H1 (cell line): ENCODE data around the gene THBD.

Experiments used
- CREB1 ChIP-seq: IDR thresholded peaks from 2 replicates; pipeline ENCODE4 v1.6.1; 2012; ENCODE audit warnings: inconsistent platforms
- CTCF ChIP-seq, 3 experiments: IDR thresholded peaks; 1 replicate in 2 of 3; 2 replicates in 1 of 3; pipeline versions ENCODE4 v1.5.1 to v1.6.1; 2011; ENCODE audit warnings: low read length in 3 of 3, mild to moderate bottlenecking in 3 of 3, inconsistent platforms in 2 of 3, low read depth in 1 of 3, moderate library complexity in 1 of 3; ENCODE audit not compliant: insufficient read depth in 1 of 3; ENCODE audit errors: control extremely low read depth in 1 of 3
- EZH2 ChIP-seq: fragments of 200-600 bp; sonication (generic); IDR thresholded peaks from 2 replicates; pipeline ENCODE4 v1.7.1; 2012; ENCODE audit warnings: low read depth, mild to moderate bottlenecking, moderate library complexity, low read length, inconsistent platforms; ENCODE audit not compliant: severe bottlenecking
- JUN ChIP-seq: IDR thresholded peaks from 2 replicates; pipeline ENCODE4 v1.6.1; 2011; ENCODE audit warnings: low read depth, mild to moderate bottlenecking, improper control_type of control experiment, low read length
- KDM4A ChIP-seq: IDR thresholded peaks from one replicate; pipeline ENCODE4 v1.7.1; 2012; ENCODE audit warnings: low read depth, mild to moderate bottlenecking, moderate library complexity, low read length, inconsistent platforms; ENCODE audit not compliant: severe bottlenecking
- KDM5A ChIP-seq: fragments of 200-600 bp; IDR thresholded peaks from 2 replicates; pipeline ENCODE4 v1.7.1; 2012; ENCODE audit warnings: mild to moderate bottlenecking, low read length, inconsistent platforms, mixed read lengths
- MAFK ChIP-seq: IDR thresholded peaks from 2 replicates; pipeline ENCODE4 v1.6.1; 2012; ENCODE audit warnings: low read depth, mild to moderate bottlenecking, improper control_type of control experiment, low read length
- POLR2A ChIP-seq, 2 experiments: IDR thresholded peaks; 1 replicate in 1 of 2; 2 replicates in 1 of 2; pipeline ENCODE4 v1.6.1; 2011; ENCODE audit warnings: low read depth in 2 of 2, low read length in 2 of 2, mild to moderate bottlenecking in 2 of 2; ENCODE audit errors: control extremely low read depth in 1 of 2
- POLR2AphosphoS5 ChIP-seq: IDR thresholded peaks from 2 replicates; pipeline ENCODE4 v1.6.1; 2011; ENCODE audit warnings: low read depth, low read length
- RAD21 ChIP-seq, 2 experiments: IDR thresholded peaks in 1 of 2; conservative IDR thresholded peaks in 1 of 2; 2 replicates each; pipeline ENCODE4 v1.6.1; 2011; ENCODE audit warnings: low read depth in 2 of 2, low read length in 2 of 2, improper control_type of control experiment in 1 of 2, inconsistent platforms in 1 of 2, mild to moderate bottlenecking in 1 of 2, moderate library complexity in 1 of 2
- SP1 ChIP-seq: IDR thresholded peaks from 2 replicates; pipeline ENCODE4 v1.6.1; 2011; ENCODE audit warnings: low read depth, low read length
- SRF ChIP-seq: IDR thresholded peaks from 2 replicates; pipeline ENCODE4 v1.6.1; 2011; ENCODE audit warnings: mild to moderate bottlenecking, low read depth, low read length, moderate library complexity
- TAF1 ChIP-seq: IDR thresholded peaks from 2 replicates; pipeline ENCODE4 v1.6.1; 2011; ENCODE audit warnings: mild to moderate bottlenecking, low read depth, low read length

GRCh38 chr20:23069108-23069507 is 19.6 kb upstream of the THBD start:
- no peak for TF ChIP-seq CREB1
- no peak for TF ChIP-seq SRF
- TF ChIP-seq MAFK = no peak
- no peak for TF ChIP-seq POLR2A (IDR thresholded peaks at IDR 0.05; ENCODE audit: control extremely low read depth in 1 of 2, low read depth in 2 of 2, low read length in 2 of 2)
- TF ChIP-seq CTCF (IDR thresholded peaks at IDR 0.05; ENCODE audit: control extremely low read depth in 1 of 3, insufficient read depth in 1 of 3, low read depth in 1 of 3, low read length in 3 of 3) = no peak
- no peak for TF ChIP-seq POLR2AphosphoS5
- no peak for TF ChIP-seq TAF1
- TF ChIP-seq RAD21 (IDR thresholded peaks at IDR 0.05 in 1 of 2, conservative IDR thresholded peaks at IDR 0.05 in 1 of 2; ENCODE audit: low read depth in 2 of 2, low read length in 2 of 2) = no peak
- no peak for TF ChIP-seq SP1
- no peak for TF ChIP-seq JUN
- TF ChIP-seq KDM5A = no peak
- no peak for TF ChIP-seq EZH2
- TF ChIP-seq KDM4A = no peak
